Neural progenitor cell (in vitro differentiated cells): ENCODE results near the gene AIDA.

Source experiments
- CTCF ChIP-seq: fragments of 200-600 bp; sonication (generic); IDR thresholded peaks from 2 replicates; pipeline ENCODE4 v1.5.1; 2017; ENCODE audit warnings: antibody characterized with exemption, mild to moderate bottlenecking
- EZH2 ChIP-seq: fragments of 200-600 bp; sonication (generic); IDR thresholded peaks from 2 replicates; pipeline ENCODE4 v1.6.1; 2017; ENCODE audit warnings: antibody characterized with exemption, mild to moderate bottlenecking, moderate library complexity
- EZH2phosphoT487 ChIP-seq: fragments of 200-600 bp; sonication (generic); IDR thresholded peaks from 2 replicates; pipeline ENCODE4 v1.6.1; 2017; ENCODE audit warnings: antibody characterized with exemption

GRCh38 chr1:222670110-222670509, 42.2 kb downstream of the AIDA start:
- TF ChIP-seq CTCF (no peak), EZH2phosphoT487 (no peak), EZH2 (no peak)
